ENCODE measurements around the gene FHIT.

GRCh38 chr3:60343831-60344230 is 907.4 kb downstream of the FHIT start:
- TF ChIP-seq POLR2A (IDR thresholded peaks at IDR 0.05) (no peak), CTCF (IDR thresholded peaks at IDR 0.05) (no peak)
